Left cardiac atrium (tissue), 4 donors: ENCODE measurements around the gene PRR30. TPM values are rescaled to one million over a fixed set of nuclear protein-coding genes. Genes with fewer than 3 reads are reported as not detected.

ENCODE experiments used
- ATAC-seq, 2 donors: fragments of 200-7000 bp; cut with Tn5 transposase; one replicate each; pipeline ENCODE4 v1.9.1; 2020; ENCODE audit warnings: mild to moderate bottlenecking in 2 of 2, moderate library complexity in 2 of 2
- DNase-seq: peaks from one replicate; pipeline ENCODE4 v3.0.0-alpha.2; 2020
- intact Hi-C, 2 donors: fragments of 100-400 bp; cut with DNase I; formaldehyde crosslinking; loops; one replicate each; pipeline versions ENCODE4 v1.14.1 to v1.15.1; 2022 to 2023
- total RNA-seq, 2 donors: library from RNA; stranded (reverse); fragmentation: NEBNext Ultra II Directional; extraction: Animal tissue kit (Norgen Biotek cat#: 25700); gene quantifications; one replicate each; pipeline ENCODE4 v1.2.1, GENCODE V29; 2021
- donor health status: DM: no; HTN: yes; CAD: no.
- donor health status: DM: no; HTN: yes; CAD: no; lungs with severe emphysema.
- donor health status: DM: yes; HTN: yes; CAD: no.
- donor health status: Dilated cardiomyopathy.

The PRR30 gene
- total RNA-seq, 2 donors from 2014 or later = not detected

DNA sequence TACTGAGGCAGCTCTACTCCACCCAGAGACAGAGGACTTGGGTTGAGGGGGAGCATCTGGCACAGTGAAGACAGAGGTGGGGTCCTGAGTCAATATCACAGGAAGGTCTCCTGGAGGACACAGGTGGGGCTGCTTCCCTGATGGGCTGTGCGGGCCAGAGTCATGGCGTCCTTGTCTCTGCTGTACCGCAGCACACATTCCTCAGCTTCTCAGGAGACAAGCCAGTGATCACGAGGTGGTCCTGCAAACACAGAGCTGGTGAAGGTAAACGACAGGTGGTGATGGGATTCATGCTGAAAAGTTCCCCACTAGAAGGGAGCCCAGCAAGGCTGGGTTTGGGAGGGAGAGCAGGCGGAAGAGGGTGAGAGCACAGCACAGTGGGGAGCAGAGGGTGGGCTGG lies 19.3 kb upstream of the PRR30 start:
- DNase-seq (no peak), ATAC-seq (no peak)
- intact Hi-C loops = no loop called here

DNA sequence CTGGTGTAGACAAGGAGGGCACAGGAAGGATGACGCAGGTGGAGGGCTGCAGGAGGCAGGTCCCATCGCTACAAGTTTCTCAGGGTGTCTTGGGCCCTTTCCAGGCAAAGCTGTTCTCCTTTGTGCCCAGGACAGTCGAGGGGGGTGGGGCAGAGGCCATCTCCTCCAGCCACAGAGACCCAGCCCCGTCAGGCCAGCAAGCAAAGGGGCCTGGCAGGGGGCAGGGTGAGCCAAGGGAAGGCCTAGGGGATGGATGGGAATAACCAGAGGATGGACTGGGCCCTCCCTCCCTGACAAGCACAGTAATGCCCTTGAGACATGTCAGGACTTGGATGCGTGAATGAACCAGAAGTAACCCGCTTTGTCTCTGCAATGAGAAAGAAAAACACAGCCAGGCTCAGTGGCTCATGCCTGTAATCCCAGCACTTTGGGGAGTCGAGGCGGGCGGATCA lies 15.9 kb upstream of the PRR30 start:
- no peak for ATAC-seq
- intact Hi-C loops = no loop called here
- DNase-seq = no peak

DNA sequence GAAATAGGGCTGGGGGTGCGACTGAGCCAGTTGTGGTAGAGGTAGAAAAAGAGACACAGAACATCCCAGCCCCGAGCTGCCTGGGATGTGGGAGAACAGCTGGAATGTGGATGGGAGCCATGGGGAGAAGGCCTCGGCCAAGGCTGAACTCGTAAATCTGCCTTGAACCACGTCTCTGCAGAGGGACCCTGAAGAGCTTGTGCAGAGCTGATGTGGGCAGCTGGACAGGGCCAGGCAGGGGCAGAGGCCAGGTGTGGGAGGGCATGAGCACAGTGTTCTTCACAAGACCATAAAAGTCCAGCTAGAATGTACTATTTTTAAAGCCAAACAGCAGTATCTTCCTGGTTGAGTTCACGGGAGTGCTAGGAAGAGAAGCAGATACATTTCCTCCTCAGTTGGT lies 15.3 kb upstream of the PRR30 start:
- DNase-seq (no peak), ATAC-seq (no peak)
- intact Hi-C loops = no loop called here

GRCh38 chr2:27152796-27153464 lies 13.7 kb upstream of the PRR30 start:
- DNase-seq = no peak
- no peak for ATAC-seq
- intact Hi-C loops = no loop called here

GRCh38 chr2:27152102-27152795 lies 13.0 kb upstream of the PRR30 start:
- ATAC-seq (no peak), DNase-seq (no peak)
- intact Hi-C loops = no loop called here

DNA sequence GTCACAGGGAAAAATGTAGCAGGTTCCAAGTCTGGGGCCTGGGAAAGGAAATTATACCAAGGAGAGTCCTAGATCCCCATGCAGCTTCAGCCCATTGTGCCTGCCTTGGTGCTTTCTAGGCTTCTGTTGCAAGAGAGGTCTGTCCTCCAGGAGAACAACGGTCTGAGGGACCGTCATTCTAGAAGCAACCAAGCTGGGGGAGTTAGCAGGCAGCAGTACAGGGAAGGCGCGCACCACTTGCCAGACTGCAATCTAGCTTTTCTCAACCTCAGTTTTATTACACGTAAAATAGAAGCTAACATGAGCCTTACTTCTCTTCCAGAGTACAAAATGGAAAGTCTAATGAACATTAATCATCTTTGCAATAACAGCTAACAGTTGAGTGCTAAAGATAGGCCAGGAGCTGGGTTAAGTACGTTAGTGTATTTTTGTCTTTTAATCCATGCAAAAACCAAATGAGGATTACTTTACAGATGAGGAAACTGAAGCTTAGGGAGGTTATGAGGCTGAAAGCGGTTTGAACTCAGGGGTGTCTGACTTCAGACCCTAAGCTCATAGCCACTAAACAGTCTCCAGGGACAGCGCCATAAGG lies 11.5 kb upstream of the PRR30 start:
- intact Hi-C loops = no loop called here
- ATAC-seq (no peak), DNase-seq (no peak)

DNA sequence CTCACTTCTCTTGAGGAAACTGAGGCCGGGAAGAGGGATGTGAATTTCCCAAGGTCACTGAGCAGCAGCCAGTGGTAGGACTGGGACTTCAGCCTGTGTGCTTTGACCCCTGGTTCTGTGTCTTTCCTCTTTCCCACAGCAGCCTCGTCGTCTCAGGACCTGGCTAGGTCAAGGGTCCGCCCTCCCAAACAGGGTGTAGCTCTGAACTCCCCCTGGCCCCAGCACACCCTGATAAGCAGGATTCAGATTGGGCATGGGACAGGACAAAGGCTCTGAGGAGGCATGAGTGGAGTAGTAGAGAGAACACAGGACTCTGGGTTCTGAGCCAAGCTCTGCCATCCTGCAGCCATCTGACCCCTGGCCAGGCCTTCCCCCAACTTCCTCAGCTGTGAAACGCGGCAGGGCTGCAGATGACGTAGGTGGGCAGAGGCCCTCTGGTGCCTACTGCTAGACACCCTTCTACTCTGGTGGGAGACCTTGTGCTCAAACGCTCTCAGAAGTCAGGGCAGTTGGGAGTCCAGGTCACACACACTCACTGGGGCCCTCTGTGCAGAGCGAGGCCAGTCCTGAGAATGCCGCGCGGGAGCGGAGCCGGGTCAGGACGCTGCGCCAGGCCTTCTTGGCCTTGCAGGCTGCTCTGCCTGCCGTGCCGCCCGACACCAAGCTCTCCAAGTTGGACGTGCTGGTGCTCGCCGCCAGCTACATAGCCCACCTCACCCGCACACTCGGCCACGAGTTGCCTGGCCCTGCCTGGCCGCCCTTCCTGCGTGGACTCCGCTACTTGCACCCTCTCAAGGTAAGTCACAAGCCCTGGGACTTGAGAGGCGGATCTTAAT lies 10.6 kb upstream of the PRR30 start:
- peak in 1 of 2 donors; percentile 13 for ATAC-seq
- intact Hi-C loops = no loop called here
- no peak for DNase-seq

GRCh38 chr2:27148801-27149439 lies 9.7 kb upstream of the PRR30 start, which contains the start of gene TCF23:
Gene TCF23 (plus strand): TSS chr2:27149004. CDS start chr2:27149134, 130 bp downstream.
- ATAC-seq (peak; percentile 74 to 81), DNase-seq (peak; percentile 44)
- intact Hi-C loops = no loop called here

- intact Hi-C loops = no loop called here
- DNase-seq = no peak
Measured at GRCh38 chr2:27147935-27148334, 8.7 kb upstream of the PRR30 start.

GRCh38 chr2:27145682-27146081 lies 6.5 kb upstream of the PRR30 start:
- intact Hi-C loops = no loop called here
- ATAC-seq (no peak), DNase-seq (no peak)

More at GRCh38 chr2:27147935-27148334, 8.7 kb upstream of the PRR30 start:
- ATAC-seq = no peak

GRCh38 chr2:27143285-27143684 lies 4.1 kb upstream of the PRR30 start:
- DNase-seq = no peak
- ATAC-seq = no peak
- intact Hi-C loops = no loop called here

DNA sequence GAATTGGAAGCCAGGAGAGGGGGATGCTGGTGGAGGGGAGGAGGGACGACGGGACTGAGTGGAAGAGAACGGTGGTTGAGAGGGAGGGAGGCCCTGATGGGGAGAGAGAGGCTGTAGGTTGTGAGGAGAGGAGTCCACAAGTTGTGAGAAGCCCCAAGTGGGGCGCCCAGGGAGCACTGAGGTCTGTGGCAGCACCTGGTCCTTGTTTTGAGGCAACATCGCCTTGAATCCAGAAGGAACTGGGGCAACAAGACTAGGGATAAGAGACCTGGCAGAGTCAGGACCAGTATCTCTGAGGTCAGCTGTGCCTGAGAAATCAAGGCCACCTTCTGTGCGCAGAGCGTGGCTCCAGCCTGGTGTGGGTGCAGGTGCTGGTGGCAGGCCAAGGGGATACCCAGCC lies 1.1 kb downstream of the PRR30 start:
- ATAC-seq = no peak
- no peak for DNase-seq
- intact Hi-C loops = no loop called here

GRCh38 chr2:27137322-27137935 lies 1.8 kb downstream of the PRR30 start:
- DNase-seq = no peak
- ATAC-seq = no peak
- intact Hi-C loops = no loop called here

DNA sequence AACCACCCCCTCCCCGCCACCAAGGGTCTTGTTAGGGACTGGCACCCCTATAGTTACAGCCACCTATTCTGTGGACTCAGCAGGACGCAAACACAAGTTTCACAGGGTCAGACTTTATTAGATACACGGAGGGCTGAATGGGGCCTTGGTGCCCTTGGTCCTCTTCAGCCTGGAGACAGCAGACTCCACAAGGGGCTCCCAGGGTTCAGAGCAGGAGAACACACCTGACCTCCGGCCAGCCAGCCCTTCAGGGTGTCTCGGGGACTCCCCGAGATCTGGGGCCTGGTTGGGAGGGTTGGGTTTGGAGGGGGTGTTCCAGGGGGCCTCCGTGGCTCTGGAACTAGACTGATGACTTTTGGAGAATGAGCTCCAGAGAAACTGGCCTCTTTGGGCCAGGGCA lies 2.5 kb downstream of the PRR30 start:
- no peak for DNase-seq
- no peak for ATAC-seq
- intact Hi-C loops = no loop called here

GRCh38 chr2:27135478-27135955 lies 3.7 kb downstream of the PRR30 start:
- no peak for ATAC-seq
- DNase-seq = no peak
- intact Hi-C loops = no loop called here

- intact Hi-C loops = no loop called here
- ATAC-seq = no peak
Measured at GRCh38 chr2:27134781-27135477, 4.3 kb downstream of the PRR30 start.

DNA sequence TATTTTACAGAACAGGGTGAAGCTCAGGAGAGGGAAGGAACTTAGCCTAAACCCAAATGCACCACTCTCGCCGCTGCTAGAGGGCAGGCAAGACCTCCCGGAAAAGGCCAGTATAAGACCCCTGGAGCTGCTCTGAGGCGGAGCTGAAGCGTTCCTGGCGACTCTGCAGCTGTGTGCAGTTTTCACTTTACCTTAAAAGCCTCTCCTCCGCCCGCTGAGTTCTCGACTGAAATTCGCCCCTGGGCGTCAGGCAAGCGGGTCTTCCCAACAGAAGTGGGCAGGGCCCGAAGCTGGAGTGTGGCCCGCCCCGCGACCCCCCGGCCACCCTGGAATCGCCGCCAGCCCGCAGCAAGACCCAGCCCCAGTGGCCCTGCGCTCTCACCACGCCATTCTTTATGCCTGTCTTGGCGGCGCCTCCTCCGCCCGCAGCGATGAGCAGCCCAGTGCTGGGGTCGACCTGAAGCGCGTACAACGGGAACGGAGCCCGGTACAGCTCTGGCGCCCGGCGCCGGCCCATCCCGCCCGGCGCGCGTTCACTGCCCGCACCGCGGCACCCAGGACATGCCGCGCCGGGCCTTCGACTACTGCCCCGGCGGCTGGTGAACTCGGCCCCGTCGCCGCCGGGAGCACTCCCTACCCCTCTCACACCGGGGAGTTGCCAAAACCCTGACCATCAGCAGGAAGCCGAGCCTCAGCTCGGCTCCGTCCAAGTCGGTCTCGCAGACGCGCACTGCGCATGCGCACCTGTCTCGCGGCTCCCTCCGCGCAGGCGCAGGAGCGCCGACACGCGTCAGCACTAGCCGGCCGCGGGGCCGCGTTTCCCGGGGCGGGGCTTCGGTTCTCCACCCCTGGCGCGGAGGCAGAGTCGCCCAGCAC lies 5.1 kb downstream of the PRR30 start, which contains the start of gene PREB:
PREB (minus strand) TSS at position 732 of the 876 bp plus-strand sequence; CDS start at position 517, 215 bp downstream.
- DNase-seq (peak; percentile 99), ATAC-seq (peak; percentile 97)
- intact Hi-C loops = no loop called here

More at GRCh38 chr2:27134781-27135477, 4.3 kb downstream of the PRR30 start:
- DNase-seq = no peak
